Ovary (tissue), 10 donors: Measurements from ENCODE around the gene SOX6. TPM values are rescaled to one million over a fixed set of nuclear protein-coding genes. Genes with fewer than 3 reads are reported as not detected.

Experiments used
- DNase-seq, 5 donors: peaks; one replicate each; pipeline ENCODE4 v3.0.0-alpha.2; 2019 to 2020
- H3K27ac ChIP-seq, 2 donors: fragments of 200-600 bp; one replicate each; pipeline versions ENCODE4 v1.5.1 to v1.8.0; 2019 to 2022
- H3K27me3 ChIP-seq: fragments of 200-600 bp; one replicate; pipeline ENCODE4 v1.8.0; 2022
- H3K36me3 ChIP-seq: fragments of 200-600 bp; sonication (generic); one replicate; pipeline ENCODE4 v1.5.1; 2019
- H3K4me1 ChIP-seq: one replicate; pipeline ENCODE4 v1.8.1; 2013; ENCODE audit warnings: mild to moderate bottlenecking, moderate library complexity; ENCODE audit not compliant: insufficient read depth
- H3K4me3 ChIP-seq: fragments of 200-600 bp; sonication (generic); one replicate; pipeline ENCODE4 v1.5.1; 2017
- H3K9me3 ChIP-seq, 2 donors: fragments of 200-600 bp in 1 of 2; sonication (generic) in 1 of 2; one replicate each; pipeline versions ENCODE4 v1.5.1 to v1.8.1; 2013 to 2019; ENCODE audit warnings: mild to moderate bottlenecking in 1 of 2, moderate library complexity in 1 of 2
- EP300 ChIP-seq: sonication (generic); formaldehyde crosslinking; IDR thresholded peaks from one replicate; pipeline ENCODE4 v1.6.1; 2017; ENCODE audit warnings: antibody characterized with exemption
- POLR2A ChIP-seq: fragments of 450-650 bp; IDR thresholded peaks from one replicate; pipeline ENCODE4 v1.6.1; 2017; ENCODE audit warnings: antibody characterized with exemption, mild to moderate bottlenecking, moderate library complexity
- WGBS, 3 donors: extraction: QIAGEN DNeasy Blood & Tissue Kit in 1 of 3; methylation state at CpG; one replicate each; pipeline versions ENCODE4 v1.1.5 to v1.1.7; 2013 to 2017; 5-methylcytosine and 5-hydroxymethylcytosine counted together
- intact Hi-C, 4 donors: fragments of 100-400 bp; cut with DNase I; formaldehyde crosslinking; loops; one replicate each; pipeline versions ENCODE4 v1.11.0 to v1.15.1; 2022 to 2023
- long read RNA-seq, 3 donors: library from polyadenylated mRNA in 2 of 3; unstranded in 2 of 3; transcript quantifications; one replicate each; pipeline ENCODE4 v2.0.0 and lab custom pipeline, GENCODE V29; 2021 to 2026
- polyA plus RNA-seq, 2 donors: library from polyadenylated mRNA; stranded (reverse); fragments of 200-250 nt in 1 of 2; fragments of 350-450 nt in 1 of 2; fragmentation: Illumina TruSeq in 1 of 2; extraction: RNeasy Lipid Tissue Mini Kit (QIAGEN cat#74804) in 1 of 2; gene quantifications; one replicate each; pipeline ENCODE4 v1.2.3, GENCODE V29; 2013 to 2014
- total RNA-seq, 7 donors: library from RNA; depleted of rRNA in 2 of 7; stranded (reverse); fragments of >200 nt in 2 of 7; fragmentation: NEBNext Ultra II Directional in 3 of 7; extraction: Animal tissue kit (Norgen Biotek cat#: 25700) in 3 of 7; gene quantifications; one replicate each; pipeline versions ENCODE4 v1.1.0 to v1.2.4, GENCODE V29; 2016 to 2023
- TF ChIP-seq, protein P1 (sequence below), 3 donors: fragments of 450-650 bp in 2 of 3; fragments of 200-600 bp in 1 of 3; IDR thresholded peaks; one replicate each; pipeline versions ENCODE4 v1.5.1 to v1.8.0; 2016 to 2022; ENCODE audit warnings: antibody characterized with exemption in 3 of 3, mild to moderate bottlenecking in 1 of 3
- donor health status: DM: no; HTN: no; CAD: no; lungs with moderate emphysema.
- donor health status: DM: no; HTN: no; CAD: no.
- donor health status: Bipolar disorder and iron deficiency.
- donor health status: DM: yes; HTN: yes; CAD: no.
- donor health status: DM: no; HTN: no; CAD: no.
- donor health status: DM: yes; HTN: yes; CAD: no.

SOX6 gene
- 10 to 100 TPM in 1 of 7 donors, 1 to 10 TPM in 6; 2.0 to 29.4 (median 4.9) TPM for total RNA-seq
- 1 to 10 TPM in 1 of 2 donors, under 1 TPM in 1; 0.61 to 2.4 TPM for polyA plus RNA-seq
- long read RNA-seq, donor 1, partial matches to known transcripts = 0 of 2 reads
- long read RNA-seq, donor 1, other reads (novel, unspliced or antisense) = 2 of 2 reads
- long read RNA-seq, donor 2, partial matches to known transcripts = 143 of 907 reads
- long read RNA-seq, donor 2, other reads (novel, unspliced or antisense) = 764 of 907 reads
- long read RNA-seq, donor 3 = 0 reads

GRCh38 chr11:16356057-16356760, at the start of gene SOX6:
Gene SOX6 (minus strand): TSS chr11:16356546. CDS start chr11:16341248, 15,298 bp downstream.
- 58 to 62% (median 59%) methylated on average over 3 of the region's 3 CpGs for WGBS, 3 donors
- H3K27ac ChIP-seq = no peak within 1 kb of the TSS
- H3K36me3 ChIP-seq = no peaks in the 10 kb centered on the region
- no peaks in the 10 kb centered on the region for H3K4me1 ChIP-seq
- H3K4me3 ChIP-seq = no peak within 1 kb of the TSS
- TF ChIP-seq, protein P1, sequence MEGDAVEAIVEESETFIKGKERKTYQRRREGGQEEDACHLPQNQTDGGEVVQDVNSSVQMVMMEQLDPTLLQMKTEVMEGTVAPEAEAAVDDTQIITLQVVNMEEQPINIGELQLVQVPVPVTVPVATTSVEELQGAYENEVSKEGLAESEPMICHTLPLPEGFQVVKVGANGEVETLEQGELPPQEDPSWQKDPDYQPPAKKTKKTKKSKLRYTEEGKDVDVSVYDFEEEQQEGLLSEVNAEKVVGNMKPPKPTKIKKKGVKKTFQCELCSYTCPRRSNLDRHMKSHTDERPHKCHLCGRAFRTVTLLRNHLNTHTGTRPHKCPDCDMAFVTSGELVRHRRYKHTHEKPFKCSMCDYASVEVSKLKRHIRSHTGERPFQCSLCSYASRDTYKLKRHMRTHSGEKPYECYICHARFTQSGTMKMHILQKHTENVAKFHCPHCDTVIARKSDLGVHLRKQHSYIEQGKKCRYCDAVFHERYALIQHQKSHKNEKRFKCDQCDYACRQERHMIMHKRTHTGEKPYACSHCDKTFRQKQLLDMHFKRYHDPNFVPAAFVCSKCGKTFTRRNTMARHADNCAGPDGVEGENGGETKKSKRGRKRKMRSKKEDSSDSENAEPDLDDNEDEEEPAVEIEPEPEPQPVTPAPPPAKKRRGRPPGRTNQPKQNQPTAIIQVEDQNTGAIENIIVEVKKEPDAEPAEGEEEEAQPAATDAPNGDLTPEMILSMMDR (IDR thresholded peaks at IDR 0.05) = no peak
- TF ChIP-seq POLR2A (no peak), EP300 (no peak)
- no peak for DNase-seq
- intact Hi-C loops = no loop called here
- no peaks in the 10 kb centered on the region for H3K9me3 ChIP-seq
- no peaks in the 10 kb centered on the region for H3K27me3 ChIP-seq

GRCh38 chr11:16404781-16405285, 48.5 kb upstream of the SOX6 start:
- 78 to 83% (median 82%) methylated on average over 4 of the region's 4 CpGs for WGBS, 3 donors
- intact Hi-C loops = no loop called here

DNA sequence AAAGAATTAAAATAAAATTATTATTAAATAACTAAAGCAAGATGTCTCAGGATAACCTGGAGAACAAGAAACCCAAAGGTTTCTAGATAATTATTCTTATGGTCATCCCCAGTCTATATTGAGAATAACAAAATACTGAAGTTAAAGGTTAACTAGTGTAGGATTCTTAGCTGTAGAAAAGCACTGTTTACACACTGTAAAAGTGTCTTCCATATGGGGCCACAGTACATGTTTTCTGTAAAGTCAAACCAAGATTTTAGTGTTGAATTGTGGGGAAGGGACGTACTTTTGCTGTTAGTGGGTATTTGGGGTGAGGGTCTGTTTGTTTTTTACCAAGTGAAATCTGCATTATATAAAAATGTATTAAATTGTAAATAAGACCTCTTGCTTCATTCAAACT, 47.5 kb upstream of the SOX6 start:
- H3K4me3 ChIP-seq = no peak overlapping the region
- 88 to 91% (median 90%) methylated on average over 1 of the region's 1 CpG for WGBS, 3 donors

More at GRCh38 chr11:16404781-16405285, 48.5 kb upstream of the SOX6 start:
- DNase-seq = no peak
- Histone ChIP-seq H3K4me1 (no peaks in the 10 kb centered on the region), H3K9me3 (no peaks in the 10 kb centered on the region), H3K27ac (no peak overlapping the region), H3K27me3 (no peaks in the 10 kb centered on the region), H3K4me3 (no peak overlapping the region), H3K36me3 (no peaks in the 10 kb centered on the region)
- TF ChIP-seq, protein P1 (IDR thresholded peaks at IDR 0.05) = no peak
- TF ChIP-seq EP300 = no peak
- TF ChIP-seq POLR2A = no peak

DNA sequence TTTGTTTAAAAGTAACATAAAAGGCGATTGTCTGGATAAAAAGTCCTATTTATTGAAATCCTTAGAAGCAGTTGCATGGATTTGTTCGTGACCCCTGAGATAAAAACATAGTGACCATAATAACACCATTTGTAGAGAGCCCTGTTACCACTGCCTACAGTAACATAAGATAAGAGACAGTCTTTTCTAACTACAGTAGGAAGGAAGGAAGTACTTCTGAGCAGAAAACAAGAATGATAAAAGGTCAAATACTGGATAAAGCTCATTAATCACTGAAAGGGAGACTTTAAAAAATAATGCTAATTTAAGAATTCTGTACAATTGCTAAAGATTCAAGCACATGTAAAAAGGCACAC, 47.1 kb upstream of the SOX6 start:
- intact Hi-C loops = no loop called here
- Histone ChIP-seq H3K27me3 (no peaks in the 10 kb centered on the region), H3K9me3 (no peaks in the 10 kb centered on the region), H3K4me3 (no peak overlapping the region), H3K36me3 (no peaks in the 10 kb centered on the region), H3K4me1 (no peaks in the 10 kb centered on the region), H3K27ac (no peak overlapping the region)
- DNase-seq = no peak
- 64 to 73% (median 69%) methylated on average over 2 of the region's 2 CpGs for WGBS, 3 donors
- no peak for TF ChIP-seq POLR2A
- TF ChIP-seq EP300 = no peak
- TF ChIP-seq, protein P1 (IDR thresholded peaks at IDR 0.05) = no peak

More for the DNA sequence above, 47.5 kb upstream of the SOX6 start:
- Histone ChIP-seq H3K4me1 (no peaks in the 10 kb centered on the region), H3K27ac (no peak overlapping the region), H3K27me3 (no peaks in the 10 kb centered on the region), H3K9me3 (no peaks in the 10 kb centered on the region), H3K36me3 (no peaks in the 10 kb centered on the region)
- no peak for DNase-seq
- no peak for TF ChIP-seq EP300
- TF ChIP-seq, protein P1 (IDR thresholded peaks at IDR 0.05) = no peak
- no peak for TF ChIP-seq POLR2A
- intact Hi-C loops = no loop called here
